Small intestine (tissue), 7 donors: ENCODE data around the gene AFDN. TPM values are rescaled to one million over a fixed set of nuclear protein-coding genes. Genes with fewer than 3 reads are reported as not detected.
A peak's percentile ranks its signal among the peaks of the same experiment; 100 is the strongest.
"Not testable (repeated sequence)": the region's sequence is repeated elsewhere in the genome, so short reads cannot be mapped to it uniquely, and the experiment has no call there.

Experiments used
- DNase-seq, 2 donors: peaks; one replicate each; pipeline versions ENCODE4 v3.0.0 to v3.0.0-alpha.2; 2013
- FAIRE-seq: peaks from 2 replicates; lab custom pipeline; 2012; peaks lifted over from hg19 to GRCh38; lab: Jason Lieb, UNC
- H3K27ac ChIP-seq, 3 donors: one replicate each; pipeline ENCODE4 v1.5.1; 2013; ENCODE audit warnings: low read length in 2 of 3, mild to moderate bottlenecking in 2 of 3, control low read depth in 1 of 3, inconsistent platforms in 1 of 3, low read depth in 1 of 3, moderate library complexity in 1 of 3
- H3K27me3 ChIP-seq, 3 donors: one replicate each; pipeline ENCODE4 v1.6.1; 2013; ENCODE audit warnings: low read length in 3 of 3, inconsistent platforms in 1 of 3; ENCODE audit not compliant: control insufficient read depth in 3 of 3, insufficient read depth in 3 of 3
- H3K36me3 ChIP-seq, 3 donors: one replicate each; pipeline ENCODE4 v1.6.1; 2013; ENCODE audit warnings: low read length in 3 of 3, inconsistent platforms in 1 of 3, low read depth in 1 of 3, mild to moderate bottlenecking in 1 of 3, moderate library complexity in 1 of 3; ENCODE audit not compliant: control insufficient read depth in 3 of 3, insufficient read depth in 2 of 3
- H3K4me1 ChIP-seq, 3 donors: one replicate each; pipeline ENCODE4 v1.6.1; 2013; ENCODE audit warnings: low read length in 2 of 3, inconsistent platforms in 1 of 3, low read depth in 1 of 3, mild to moderate bottlenecking in 1 of 3, moderate library complexity in 1 of 3; ENCODE audit not compliant: control insufficient read depth in 3 of 3, insufficient read depth in 2 of 3
- H3K4me3 ChIP-seq, 3 donors: one replicate each; pipeline ENCODE4 v1.5.1; 2013; ENCODE audit warnings: low read length in 3 of 3, control low read depth in 1 of 3, inconsistent platforms in 1 of 3, low read depth in 1 of 3, mild to moderate bottlenecking in 1 of 3, moderate library complexity in 1 of 3
- H3K9me3 ChIP-seq, 2 donors: one replicate each; pipeline ENCODE4 v1.6.1; 2013; ENCODE audit warnings: low read depth in 1 of 2, low read length in 1 of 2; ENCODE audit not compliant: control insufficient read depth in 2 of 2, insufficient read depth in 1 of 2
- WGBS, 3 donors: extraction: QIAGEN DNeasy Blood & Tissue Kit; methylation state at CpG; one replicate each; pipeline ENCODE4 v1.1.7; 2013; 5-methylcytosine and 5-hydroxymethylcytosine counted together
- polyA plus RNA-seq, 4 donors: library from polyadenylated mRNA; stranded (reverse) in 3 of 4; unstranded in 1 of 4; fragments of 200-250 nt in 3 of 4; fragments of 120-200 nt in 1 of 4; gene quantifications; one replicate each; pipeline versions ENCODE4 v1.2.1 to v1.2.3, GENCODE V29; 2013
- donor health status: healthy with polysubstance abuse.
- donor health status: control.
- donor health status: control.
- donor health status: Bipolar disorder and iron deficiency.
- donor health status: healthy.

The AFDN gene
- polyA plus RNA-seq, 4 donors: 46.0 to 202 (median 67.9) TPM

GRCh38 chr6:167972193-167972592, 145.5 kb downstream of the AFDN start:
- no peak overlapping the region for H3K4me3 ChIP-seq
- no peak overlapping the region for H3K27ac ChIP-seq
- peaks cover 0 to 31% (median 2%) of the 10 kb centered on the region in 3 donors for H3K36me3 ChIP-seq
- FAIRE-seq (no peak), DNase-seq (no peak)
- H3K4me1 ChIP-seq: no peaks in the 10 kb centered on the region
- H3K27me3 ChIP-seq: no peaks in the 10 kb centered on the region
- no peaks in the 10 kb centered on the region for H3K9me3 ChIP-seq
- 90 to 97% (median 92%) methylated on average over 10 of the region's 10 CpGs for WGBS, 3 donors

GRCh38 chr6:167973148-167973885, 146.6 kb downstream of the AFDN start:
- H3K4me3 ChIP-seq: no peak overlapping the region
- 84 to 86% (median 85%) methylated on average over 9 of the region's 9 CpGs for WGBS, 3 donors
- FAIRE-seq (no peak), DNase-seq (no peak)
- peaks cover 0 to 24% (median 0%) of the 10 kb centered on the region in 3 donors for H3K36me3 ChIP-seq
- H3K27ac ChIP-seq: no peak overlapping the region
- no peaks in the 10 kb centered on the region for H3K27me3 ChIP-seq
- no peaks in the 10 kb centered on the region for H3K4me1 ChIP-seq
- no peaks in the 10 kb centered on the region for H3K9me3 ChIP-seq

GRCh38 chr6:167974640-167975344, 148.1 kb downstream of the AFDN start:
- WGBS, 3 donors: 30 to 59% (median 40%) methylated on average over 12 of the region's 12 CpGs
- DNase-seq: peak in 1 of 2 donors; percentile 32
- Histone ChIP-seq H3K4me1 (no peaks in the 10 kb centered on the region), H3K36me3 (peaks cover 0 to 18% (median 0%) of the 10 kb centered on the region in 3 donors), H3K4me3 (no peak overlapping the region), H3K27ac (no peak overlapping the region), H3K9me3 (no peaks in the 10 kb centered on the region), H3K27me3 (no peaks in the 10 kb centered on the region)
- no peak for FAIRE-seq

GRCh38 chr6:167975458-167975857, 148.7 kb downstream of the AFDN start:
- H3K9me3 ChIP-seq: no peaks in the 10 kb centered on the region
- no peak overlapping the region for H3K27ac ChIP-seq
- H3K27me3 ChIP-seq: no peaks in the 10 kb centered on the region
- FAIRE-seq (no peak), DNase-seq (no peak)
- 67 to 90% (median 78%) methylated on average over 19 of the region's 19 CpGs for WGBS, 3 donors
- no peaks in the 10 kb centered on the region for H3K4me1 ChIP-seq
- no peak overlapping the region for H3K4me3 ChIP-seq
- H3K36me3 ChIP-seq: peaks cover 0 to 14% (median 0%) of the 10 kb centered on the region in 3 donors

- H3K9me3 ChIP-seq, DNase-seq, FAIRE-seq, H3K4me3 ChIP-seq, H3K27ac ChIP-seq, H3K27me3 ChIP-seq, H3K4me1 ChIP-seq: not testable (repeated sequence)
- H3K36me3 ChIP-seq: peaks cover 0 to 14% (median 0%) of the 10 kb centered on the region in 3 donors
Measured at GRCh38 chr6:167976116-167976657, 149.5 kb downstream of the AFDN start.

- Histone ChIP-seq H3K9me3 (no peaks in the 10 kb centered on the region), H3K4me3 (no peak overlapping the region), H3K4me1 (no peaks in the 10 kb centered on the region), H3K27me3 (no peaks in the 10 kb centered on the region), H3K27ac (no peak overlapping the region), H3K36me3 (peaks cover 0 to 14% (median 0%) of the 10 kb centered on the region in 3 donors)
- DNase-seq (no peak), FAIRE-seq (no peak)
- WGBS, 3 donors: 93 to 96% (median 95%) methylated on average over 19 to 27 of the region's 27 CpGs
Measured at GRCh38 chr6:167976708-167977107, 150.0 kb downstream of the AFDN start.

- DNase-seq (no peak), FAIRE-seq (no peak)
- Histone ChIP-seq H3K4me3 (no peak overlapping the region), H3K4me1 (no peaks in the 10 kb centered on the region), H3K27me3 (no peaks in the 10 kb centered on the region), H3K9me3 (no peaks in the 10 kb centered on the region), H3K27ac (no peak overlapping the region), H3K36me3 (peaks cover 0 to 9% (median 0%) of the 10 kb centered on the region in 3 donors)
- 74 to 89% (median 86%) methylated on average over 36 to 43 of the region's 43 CpGs for WGBS, 3 donors
Measured at GRCh38 chr6:167977717-167978467, 151.2 kb downstream of the AFDN start.

GRCh38 chr6:167978607-167979006, 151.9 kb downstream of the AFDN start:
- no peak overlapping the region for H3K27ac ChIP-seq
- DNase-seq (no peak), FAIRE-seq (no peak)
- WGBS, 3 donors: 75 to 81% (median 75%) methylated on average over 7 of the region's 7 CpGs
- H3K36me3 ChIP-seq: peaks cover 0 to 4% (median 0%) of the 10 kb centered on the region in 3 donors
- H3K4me3 ChIP-seq: no peak overlapping the region
- no peaks in the 10 kb centered on the region for H3K9me3 ChIP-seq
- no peaks in the 10 kb centered on the region for H3K4me1 ChIP-seq
- H3K27me3 ChIP-seq: no peaks in the 10 kb centered on the region
